Suprapubic skin (tissue), 4 donors: Measurements from ENCODE around the gene LCTL.
A peak's percentile ranks its signal among the peaks of the same experiment; 100 is the strongest.

ENCODE experiments used
- EP300 ChIP-seq: sonication (generic); formaldehyde crosslinking; IDR thresholded peaks from one replicate; pipeline ENCODE4 v1.6.1; 2017; ENCODE audit warnings: antibody characterized with exemption
- POLR2A ChIP-seq, 2 donors: fragments of 450-650 bp; IDR thresholded peaks; one replicate each; pipeline ENCODE4 v1.6.1; 2017; ENCODE audit warnings: antibody characterized with exemption in 2 of 2, mild to moderate bottlenecking in 2 of 2, moderate library complexity in 2 of 2
- POLR2AphosphoS5 ChIP-seq, 3 donors: sonication (generic); formaldehyde crosslinking; IDR thresholded peaks; one replicate each; pipeline ENCODE4 v1.6.1; 2017; ENCODE audit warnings: antibody characterized with exemption in 3 of 3
- TF ChIP-seq, protein P1 (sequence below), 2 donors: fragments of 200-600 bp in 1 of 2; fragments of 450-650 bp in 1 of 2; sonication (generic) in 1 of 2; IDR thresholded peaks; one replicate each; pipeline ENCODE4 v1.5.1; 2016 to 2019; ENCODE audit warnings: antibody characterized with exemption in 2 of 2, mild to moderate bottlenecking in 1 of 2, moderate library complexity in 1 of 2

DNA sequence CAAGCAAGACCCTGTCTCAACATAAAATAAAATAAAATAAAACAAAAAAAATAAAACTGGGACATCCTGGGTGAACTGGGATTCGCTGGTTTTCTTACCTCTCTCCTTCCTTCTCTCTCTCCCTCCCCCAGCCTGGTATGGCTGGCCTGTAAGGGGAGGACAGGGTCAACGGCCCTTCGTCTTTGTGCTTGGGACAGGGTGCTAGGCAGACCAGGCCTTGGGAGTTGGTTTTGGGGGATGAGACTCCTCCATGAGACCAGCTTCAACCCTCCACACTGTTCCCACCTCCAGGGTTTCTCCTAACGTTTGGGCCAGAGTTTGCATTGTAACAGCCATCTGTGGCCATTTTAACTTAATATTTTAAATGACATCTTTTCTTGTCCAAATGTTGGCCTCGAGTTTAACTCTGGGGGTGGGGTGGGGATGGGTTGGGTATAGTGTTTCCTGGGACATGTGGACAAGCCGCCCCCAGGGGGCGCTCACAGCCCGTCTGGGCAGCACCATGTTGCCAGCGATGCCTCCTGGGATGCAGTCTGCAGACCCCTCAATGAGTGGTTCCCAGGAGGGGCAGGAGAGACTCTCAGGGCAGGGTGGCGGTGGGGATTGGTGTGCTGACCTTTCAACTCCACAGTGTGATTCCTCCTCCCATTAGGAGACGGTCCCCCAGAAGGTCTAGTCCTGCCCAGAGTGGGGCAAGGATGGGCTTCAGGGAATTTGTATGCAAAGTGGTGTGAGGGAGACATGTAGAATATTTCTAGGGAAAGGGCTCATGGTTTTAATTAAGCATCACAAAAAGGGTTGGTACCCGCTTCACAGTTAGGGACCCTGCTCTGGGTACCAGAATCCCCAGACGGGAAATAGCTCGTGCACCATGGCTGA is 37.7 kb upstream of the LCTL start:
- TF ChIP-seq, protein P1, sequence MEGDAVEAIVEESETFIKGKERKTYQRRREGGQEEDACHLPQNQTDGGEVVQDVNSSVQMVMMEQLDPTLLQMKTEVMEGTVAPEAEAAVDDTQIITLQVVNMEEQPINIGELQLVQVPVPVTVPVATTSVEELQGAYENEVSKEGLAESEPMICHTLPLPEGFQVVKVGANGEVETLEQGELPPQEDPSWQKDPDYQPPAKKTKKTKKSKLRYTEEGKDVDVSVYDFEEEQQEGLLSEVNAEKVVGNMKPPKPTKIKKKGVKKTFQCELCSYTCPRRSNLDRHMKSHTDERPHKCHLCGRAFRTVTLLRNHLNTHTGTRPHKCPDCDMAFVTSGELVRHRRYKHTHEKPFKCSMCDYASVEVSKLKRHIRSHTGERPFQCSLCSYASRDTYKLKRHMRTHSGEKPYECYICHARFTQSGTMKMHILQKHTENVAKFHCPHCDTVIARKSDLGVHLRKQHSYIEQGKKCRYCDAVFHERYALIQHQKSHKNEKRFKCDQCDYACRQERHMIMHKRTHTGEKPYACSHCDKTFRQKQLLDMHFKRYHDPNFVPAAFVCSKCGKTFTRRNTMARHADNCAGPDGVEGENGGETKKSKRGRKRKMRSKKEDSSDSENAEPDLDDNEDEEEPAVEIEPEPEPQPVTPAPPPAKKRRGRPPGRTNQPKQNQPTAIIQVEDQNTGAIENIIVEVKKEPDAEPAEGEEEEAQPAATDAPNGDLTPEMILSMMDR (IDR thresholded peaks at IDR 0.05): peak; percentile 58 to 71
- TF ChIP-seq EP300 (no peak), POLR2AphosphoS5 (IDR thresholded peaks at IDR 0.05) (no peak), POLR2A (IDR thresholded peaks at IDR 0.05) (no peak)
